Endothelial cell of umbilical vein (primary cell): ENCODE data around the gene ADGRF3. TPM values are rescaled to one million over a fixed set of nuclear protein-coding genes. Genes with fewer than 3 reads are reported as not detected.

Experiments used
- BruUV-seq: library from RNA; stranded (reverse); fragments of 400-500 nt; replicated peaks from 2 replicates; lab custom pipeline; 2021; lab: Mats Ljungman, UMichigan
- CTCF ChIA-PET: fragments of 300-600, 350-600 bp; sonication (Branson Sonifier 250); formaldehyde crosslinking; loops from one replicate; lab custom pipeline; 2021; ENCODE audit warnings: antibody characterized with exemption, inconsistent platforms; lab: Charles Lee
- POLR2A ChIA-PET: fragments of 300-600, 350-600 bp; sonication (Branson Sonifier 250); formaldehyde crosslinking; loops from one replicate; lab custom pipeline; 2021; ENCODE audit warnings: antibody characterized with exemption, inconsistent platforms; lab: Charles Lee
- DNase-seq: peaks from one replicate; pipeline ENCODE4 v3.0.0-alpha.2; 2011; ENCODE audit warnings: low read depth, low spot score
- FAIRE-seq: peaks from 2 replicates; lab custom pipeline; 2011; peaks lifted over from hg19 to GRCh38; lab: Jason Lieb, UNC
- H2AFZ ChIP-seq: 2 replicates; pipeline ENCODE4 v1.6.0; 2012; ENCODE audit warnings: low read depth, low read length, control low read depth, inconsistent platforms
- H3K27ac ChIP-seq: 2 replicates; pipeline ENCODE4 v1.5.1; 2011; ENCODE audit warnings: low read depth, mild to moderate bottlenecking, control low read depth, low read length, moderate library complexity; ENCODE audit not compliant: insufficient read depth
- H3K27me3 ChIP-seq, 2 experiments: 2 replicates each; pipeline versions ENCODE4 v1.6.0 to v1.6.1; 2011; ENCODE audit warnings: low read length in 2 of 2, mixed read lengths in 1 of 2; ENCODE audit not compliant: control insufficient read depth in 2 of 2, insufficient read depth in 2 of 2
- H3K36me3 ChIP-seq, 2 experiments: 2 replicates in 1 of 2; 3 replicates in 1 of 2; pipeline ENCODE4 v1.5.1; 2011; ENCODE audit warnings: low read length in 2 of 2, mild to moderate bottlenecking in 1 of 2, moderate library complexity in 1 of 2; ENCODE audit not compliant: control insufficient read depth in 2 of 2, insufficient read depth in 2 of 2; ENCODE audit errors: extremely low read depth in 1 of 2
- H3K4me1 ChIP-seq: 3 replicates; pipeline ENCODE4 v1.5.1; 2011; ENCODE audit warnings: mild to moderate bottlenecking, low read length; ENCODE audit not compliant: control insufficient read depth, insufficient read depth; ENCODE audit errors: extremely low read depth
- H3K4me2 ChIP-seq: 2 replicates; pipeline ENCODE4 v1.6.1; 2011; ENCODE audit warnings: low read length, control low read depth, mixed read lengths; ENCODE audit not compliant: insufficient read depth
- H3K4me3 ChIP-seq, 3 experiments: fragments of 200-600 bp in 1 of 3; sonication (generic), shearing (Covaris generic) in 1 of 3; replicated peaks in 1 of 3; 2 replicates each; pipeline ENCODE4 v1.5.1; 2011 to 2016; ENCODE audit warnings: control low read depth in 3 of 3, low read length in 3 of 3, mild to moderate bottlenecking in 2 of 3, inconsistent platforms in 1 of 3, low read depth in 1 of 3, moderate library complexity in 1 of 3; ENCODE audit not compliant: insufficient read depth in 1 of 3
- H3K79me2 ChIP-seq: 2 replicates; pipeline ENCODE4 v1.6.0; 2012; ENCODE audit warnings: low read length, inconsistent platforms; ENCODE audit not compliant: control insufficient read depth, insufficient read depth
- H3K9ac ChIP-seq: replicated peaks from 2 replicates; pipeline ENCODE3; 2011; ENCODE audit warnings: low read length, control low read depth; ENCODE audit not compliant: insufficient read depth; ENCODE audit errors: extremely low read depth
- H3K9me1 ChIP-seq: replicated peaks from 3 replicates; pipeline ENCODE4 v1.6.0; 2011; ENCODE audit warnings: mild to moderate bottlenecking, low read length; ENCODE audit not compliant: control insufficient read depth, insufficient read depth; ENCODE audit errors: extremely low read depth
- H3K9me3 ChIP-seq: replicated peaks from 2 replicates; pipeline ENCODE4 v1.5.1; 2012; ENCODE audit warnings: low read length, inconsistent platforms; ENCODE audit not compliant: control insufficient read depth, insufficient read depth
- H4K20me1 ChIP-seq: replicated peaks from 2 replicates; pipeline ENCODE3; 2011; ENCODE audit warnings: mild to moderate bottlenecking, low read length; ENCODE audit not compliant: control insufficient read depth, insufficient read depth; ENCODE audit errors: extremely low read depth
- CTCF ChIP-seq, 2 donors: IDR thresholded peaks; 1 replicate in 1 of 2; 2 replicates in 1 of 2; pipeline ENCODE4 v1.5.1; 2011; ENCODE audit warnings: low read length in 2 of 2, mild to moderate bottlenecking in 2 of 2, moderate library complexity in 2 of 2, control low read depth in 1 of 2, inconsistent platforms in 1 of 2, low read depth in 1 of 2; ENCODE audit not compliant: insufficient read depth in 1 of 2; ENCODE audit errors: extremely low read depth in 1 of 2
- EZH2 ChIP-seq: IDR thresholded peaks from 2 replicates; pipeline ENCODE4 v1.6.1; 2012; ENCODE audit warnings: borderline replicate concordance, low read depth, mild to moderate bottlenecking, moderate library complexity, low read length, inconsistent platforms; ENCODE audit not compliant: severe bottlenecking
- FOS ChIP-seq: IDR thresholded peaks from 2 replicates; pipeline ENCODE4 v1.6.1; 2011; ENCODE audit warnings: mild to moderate bottlenecking, low read length, moderate library complexity, borderline replicate concordance; ENCODE audit not compliant: insufficient read depth
- GATA2 ChIP-seq: IDR thresholded peaks from 2 replicates; pipeline ENCODE4 v1.7.0; 2011; ENCODE audit warnings: low read depth, mild to moderate bottlenecking, moderate library complexity, mixed read lengths, low read length; ENCODE audit not compliant: insufficient read length, insufficient read depth
- JUN ChIP-seq: IDR thresholded peaks from 2 replicates; pipeline ENCODE4 v1.6.1; 2011; ENCODE audit warnings: borderline replicate concordance, low read depth; ENCODE audit not compliant: insufficient read length, insufficient read depth
- MAX ChIP-seq: IDR thresholded peaks from 2 replicates; pipeline ENCODE4 v1.6.1; 2011; ENCODE audit not compliant: insufficient read depth, insufficient read length
- MYC ChIP-seq: IDR thresholded peaks from one replicate; pipeline ENCODE4 v1.6.1; 2011; ENCODE audit warnings: mild to moderate bottlenecking, low read depth, low read length
- POLR2A ChIP-seq: IDR thresholded peaks from 2 replicates; pipeline ENCODE4 v1.6.1; 2012; ENCODE audit warnings: low read depth, mild to moderate bottlenecking, control low read depth, low read length
- POLR2AphosphoS5 ChIP-seq: IDR thresholded peaks from 2 replicates; pipeline ENCODE4 v1.6.1; 2012; ENCODE audit warnings: low read depth, mild to moderate bottlenecking, control low read depth, low read length, moderate library complexity; ENCODE audit not compliant: insufficient read depth
- dilution Hi-C: fragments of 300-500 bp; cut with MboI; formaldehyde crosslinking; loops from one replicate; pipeline ENCODE4 v1.15.0; 2019; ENCODE audit warnings: low sequenced_read_pairs; ENCODE audit not compliant: extremely low pct_ligation_motif_present
- intact Hi-C: fragments of 100-400 bp; cut with micrococcal nuclease; formaldehyde crosslinking; loops from one replicate; pipeline ENCODE4 v1.10.0; 2022
- polyA plus RNA-seq, 4 experiments: library from polyadenylated mRNA; depleted of rRNA in 3 of 4; stranded (reverse) in 3 of 4; unstranded in 1 of 4; fragments of >200 nt; gene quantifications; 2 replicates each; pipeline versions ENCODE4 v1.2.1 to v1.2.3, GENCODE V29; 2011 to 2012; ENCODE audit warnings: missing spikeins in 1 of 4
- total RNA-seq: library from RNA; stranded (reverse); gene quantifications from 2 replicates; pipeline ENCODE4 v1.2.3, GENCODE V29; 2021

Gene ADGRF3
- total and polyA plus RNA-seq, 2 donors (not counting 3 experiments of a cell fraction or from before 2014, with no cell fraction given) = 0.21 to 0.73 TPM

GRCh38 chr2:26317377-26318105 is 29.0 kb downstream of the ADGRF3 start:
- Histone ChIP-seq H3K36me3 (no peaks in the 10 kb centered on the region), H3K4me3 (no peak overlapping the region), H3K4me1 (no peaks in the 10 kb centered on the region), H3K4me2 (no peak overlapping the region), H4K20me1 (no peaks in the 10 kb centered on the region), H3K9ac (no peak overlapping the region), H3K9me1 (no peaks in the 10 kb centered on the region), H2AFZ (no peak overlapping the region), H3K9me3 (no peaks in the 10 kb centered on the region), H3K79me2 (no peaks in the 10 kb centered on the region), H3K27me3 (peaks cover 0 to 7% of the 10 kb centered on the region in 2 experiments), H3K27ac (no peak overlapping the region)
- dilution Hi-C loops (no loop called here), intact Hi-C loops (no loop called here)
- ChIA-PET POLR2A (no interaction called here), CTCF (interaction anchor here (0.8 to 2.8 kb wide), 5 partner anchors 9 to 152 kb away, joined by 3 to 10 read pairs (median 3); no protein-coding TSS in a partner anchor)
- no peak for FAIRE-seq
- TF ChIP-seq POLR2AphosphoS5 = no peak
- TF ChIP-seq POLR2A = no peak
- TF ChIP-seq JUN = no peak
- no peak for TF ChIP-seq MAX
- no peak for TF ChIP-seq CTCF (IDR thresholded peaks at IDR 0.05; ENCODE audit: extremely low read depth in 1 of 2, insufficient read depth in 1 of 2, low read depth in 1 of 2, low read length in 2 of 2)
- no peak for TF ChIP-seq EZH2
- no peak for TF ChIP-seq GATA2
- no peak for TF ChIP-seq MYC
- no peak for TF ChIP-seq FOS
- no TSS peak for BruUV-seq
- DNase-seq = no peak
